ENCODE results near the gene GTF2F2.

- TF ChIP-seq CTCF (IDR thresholded peaks at IDR 0.05) (no peak), POLR2A (IDR thresholded peaks at IDR 0.05) (no peak), POLR2AphosphoS5 (IDR thresholded peaks at IDR 0.05; ENCODE audit: insufficient read depth in 1 of 2, low read depth in 1 of 2) (no peak)
Observed at GRCh38 chr13:45298206-45298505, 177.8 kb downstream of the GTF2F2 start.
